B cell (primary cell): Measurements from ENCODE around the gene ARHGAP42.

Experiments
- EZH2 ChIP-seq: IDR thresholded peaks from 2 replicates; pipeline ENCODE4 v1.6.1; 2012; ENCODE audit warnings: borderline replicate concordance, low read depth, mild to moderate bottlenecking, moderate library complexity, low read length; ENCODE audit not compliant: insufficient read depth, poor library complexity, severe bottlenecking
- TF ChIP-seq, protein P1 (sequence below): fragments of 200-600 bp; IDR thresholded peaks from one replicate; pipeline ENCODE4 v1.8.0; 2022; ENCODE audit warnings: antibody characterized with exemption, mild to moderate bottlenecking

DNA sequence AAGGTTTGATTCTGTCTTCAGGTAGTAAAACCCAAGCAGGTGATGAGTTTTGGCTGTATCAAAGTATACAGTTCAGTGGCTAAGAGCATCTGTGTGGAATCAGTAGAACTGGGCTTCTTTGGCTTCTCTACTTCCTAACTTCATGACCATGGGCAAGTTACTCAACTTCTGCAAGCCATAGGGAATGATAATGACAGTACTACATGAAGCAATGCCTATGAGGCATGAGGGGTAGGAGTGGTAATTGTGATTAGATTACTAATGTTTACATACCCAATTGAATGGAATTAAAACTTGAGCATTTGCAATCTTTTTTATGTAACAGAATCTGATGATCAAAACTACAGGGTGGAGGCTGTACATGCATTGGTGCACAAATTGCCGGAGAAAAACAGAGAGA is 278.3 kb downstream of the ARHGAP42 start:
- TF ChIP-seq, protein P1, sequence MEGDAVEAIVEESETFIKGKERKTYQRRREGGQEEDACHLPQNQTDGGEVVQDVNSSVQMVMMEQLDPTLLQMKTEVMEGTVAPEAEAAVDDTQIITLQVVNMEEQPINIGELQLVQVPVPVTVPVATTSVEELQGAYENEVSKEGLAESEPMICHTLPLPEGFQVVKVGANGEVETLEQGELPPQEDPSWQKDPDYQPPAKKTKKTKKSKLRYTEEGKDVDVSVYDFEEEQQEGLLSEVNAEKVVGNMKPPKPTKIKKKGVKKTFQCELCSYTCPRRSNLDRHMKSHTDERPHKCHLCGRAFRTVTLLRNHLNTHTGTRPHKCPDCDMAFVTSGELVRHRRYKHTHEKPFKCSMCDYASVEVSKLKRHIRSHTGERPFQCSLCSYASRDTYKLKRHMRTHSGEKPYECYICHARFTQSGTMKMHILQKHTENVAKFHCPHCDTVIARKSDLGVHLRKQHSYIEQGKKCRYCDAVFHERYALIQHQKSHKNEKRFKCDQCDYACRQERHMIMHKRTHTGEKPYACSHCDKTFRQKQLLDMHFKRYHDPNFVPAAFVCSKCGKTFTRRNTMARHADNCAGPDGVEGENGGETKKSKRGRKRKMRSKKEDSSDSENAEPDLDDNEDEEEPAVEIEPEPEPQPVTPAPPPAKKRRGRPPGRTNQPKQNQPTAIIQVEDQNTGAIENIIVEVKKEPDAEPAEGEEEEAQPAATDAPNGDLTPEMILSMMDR: no peak
- no peak for TF ChIP-seq EZH2
